GM19240 (cell line): ENCODE data around the gene USP44.
"Not testable (repeated sequence)": the region's sequence is repeated elsewhere in the genome, so short reads cannot be mapped to it uniquely, and the experiment has no call there.

Experiments
- DNase-seq: peaks from one replicate; pipeline ENCODE4 v3.0.0; 2011; ENCODE audit warnings: low spot score; ENCODE audit not compliant: insufficient read length

Gene USP44

GRCh38 chr12:95511977-95512376 is 39.3 kb downstream of the USP44 start:
- no peak for DNase-seq

- DNase-seq = no peak
Observed at GRCh38 chr12:95509300-95509699, 42.0 kb downstream of the USP44 start.

DNA sequence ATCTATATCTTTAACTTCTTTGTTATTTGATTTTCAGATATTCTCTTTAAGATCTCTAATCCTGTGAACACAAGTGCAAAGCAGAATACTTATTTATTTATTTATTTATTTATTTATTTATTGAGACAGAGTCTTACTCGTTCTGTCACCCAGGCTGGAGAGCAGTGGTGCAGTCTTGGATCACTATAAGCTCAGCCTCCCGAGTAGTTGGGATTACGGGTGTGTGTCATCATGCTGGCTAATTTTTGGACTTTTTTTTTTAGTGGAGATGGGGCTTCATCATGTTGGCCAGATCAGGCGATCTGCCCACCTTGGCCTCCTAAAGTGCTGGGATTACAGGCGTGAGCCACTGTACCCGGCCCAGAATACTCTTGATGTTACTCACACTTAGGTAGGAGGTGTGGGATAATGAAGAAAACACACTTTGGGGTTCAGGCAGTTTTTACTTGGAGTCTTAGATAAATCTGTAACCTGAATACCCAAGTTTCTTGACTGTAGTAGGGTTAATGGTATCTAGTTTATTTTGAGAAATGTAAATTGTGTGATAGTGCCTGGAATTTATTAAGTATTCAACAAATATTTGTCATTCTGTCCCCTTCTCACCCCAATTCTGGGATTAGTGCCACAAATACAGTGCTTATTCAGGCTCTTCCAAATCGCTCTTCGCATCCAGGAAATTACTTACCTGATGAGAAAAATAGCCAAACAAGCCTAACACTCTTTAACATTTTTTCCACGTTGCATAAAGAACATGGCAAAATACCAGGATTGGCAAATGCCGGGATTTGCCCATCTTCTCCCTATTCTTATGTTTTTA is 44.4 kb downstream of the USP44 start:
- no peak for DNase-seq

DNA sequence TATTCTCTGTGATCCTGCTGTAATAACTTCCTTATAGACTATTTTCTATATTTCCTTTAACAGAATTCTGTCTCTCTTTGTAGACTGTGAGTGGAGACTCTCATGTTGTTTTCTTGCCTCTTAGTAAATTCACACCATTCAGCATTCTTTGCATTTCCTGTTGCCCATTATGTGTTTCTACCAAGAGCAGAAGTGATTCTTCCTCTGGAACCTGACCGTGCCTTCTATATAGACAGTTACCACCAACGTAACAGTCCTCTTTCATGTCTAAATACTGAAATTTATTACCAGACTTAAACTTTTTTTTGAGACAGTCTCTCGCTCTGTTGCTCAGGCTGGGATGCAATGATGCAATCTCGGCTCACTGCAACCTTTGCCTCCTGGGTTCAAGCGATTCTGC is 46.2 kb downstream of the USP44 start:
- DNase-seq = no peak

DNA sequence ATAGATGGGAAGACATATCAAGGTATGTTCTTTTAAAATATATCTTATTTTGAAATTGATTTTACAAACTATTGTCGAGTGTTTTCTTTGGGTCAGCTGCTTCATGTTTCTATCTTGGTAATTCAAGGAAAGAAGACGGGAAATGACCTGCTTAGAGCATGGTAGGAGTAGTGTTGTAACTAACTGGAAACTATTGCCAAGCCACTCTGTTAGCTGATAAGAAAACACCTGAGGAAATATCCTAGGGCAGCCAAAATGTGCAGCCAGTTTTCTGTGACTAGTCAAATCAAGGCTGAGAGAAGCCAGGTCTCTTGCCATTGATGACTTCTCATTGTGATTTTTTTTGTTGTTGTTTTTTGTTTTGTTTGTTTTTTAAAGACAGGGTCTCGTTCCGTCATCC is 47.1 kb downstream of the USP44 start:
- DNase-seq = no peak

DNA sequence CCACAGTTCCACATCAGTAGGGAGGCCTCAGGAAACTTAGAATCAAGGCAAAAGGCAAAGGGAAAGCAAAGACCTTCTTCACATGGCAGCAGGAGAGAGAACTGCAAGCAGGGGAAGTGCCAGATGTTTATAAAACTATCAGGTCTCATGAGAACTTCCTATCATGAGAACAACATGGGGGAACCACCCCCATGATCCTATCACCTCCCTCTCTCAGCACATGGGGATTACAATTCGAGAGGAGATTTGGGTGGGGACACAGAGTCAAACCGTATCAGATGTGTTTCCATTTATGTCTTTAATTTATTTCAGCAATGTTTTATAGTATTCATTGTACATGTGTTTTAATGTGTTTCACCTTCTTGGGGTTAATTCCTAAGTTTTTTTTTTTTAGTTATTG is 51.5 kb downstream of the USP44 start:
- no peak for DNase-seq

- DNase-seq = no peak
Observed at GRCh38 chr12:95498968-95499367, 52.3 kb downstream of the USP44 start.

- no peak for DNase-seq
Observed at GRCh38 chr12:95497031-95497430, 54.2 kb downstream of the USP44 start.

DNA sequence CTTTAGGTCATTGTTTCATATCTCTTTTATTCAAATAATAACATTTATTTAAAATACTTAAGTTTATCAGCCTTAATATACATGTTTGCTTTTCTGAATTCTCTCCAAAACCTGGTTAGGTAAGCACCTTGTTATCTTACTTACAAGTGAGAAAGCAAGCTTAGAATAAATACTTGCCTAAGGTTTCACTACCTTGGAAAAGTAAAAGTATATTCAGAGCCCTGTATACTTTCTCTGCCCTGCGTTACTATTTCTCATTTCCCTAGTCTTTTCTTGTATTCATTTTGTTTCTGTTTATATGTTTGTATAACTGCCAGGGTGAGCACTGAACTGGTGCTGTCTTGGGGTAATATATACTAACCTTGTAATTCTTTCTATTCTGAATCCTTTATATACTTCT is 55.8 kb downstream of the USP44 start:
- no peak for DNase-seq

GRCh38 chr12:95494888-95495287 is 56.4 kb downstream of the USP44 start:
- DNase-seq = no peak

DNA sequence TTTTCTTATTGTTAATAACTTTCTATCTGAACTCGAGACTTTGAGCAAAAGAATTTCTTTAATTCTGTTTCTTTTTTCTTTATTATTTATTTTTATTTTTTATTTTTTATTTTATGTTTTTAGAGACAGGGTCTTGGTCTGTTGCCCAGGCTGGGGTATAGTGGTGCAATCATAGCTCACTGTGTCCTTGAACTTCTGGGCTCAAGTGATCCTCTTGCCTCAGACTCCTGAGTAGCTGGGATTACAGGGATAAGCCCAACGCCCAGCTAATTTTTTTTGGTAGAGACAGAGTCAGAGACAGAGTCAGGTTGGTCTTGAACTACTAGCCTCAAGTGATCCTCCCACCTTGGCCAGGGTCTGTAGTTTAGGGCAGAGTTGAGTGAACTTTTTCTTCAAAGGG is 58.8 kb downstream of the USP44 start:
- DNase-seq = no peak

DNA sequence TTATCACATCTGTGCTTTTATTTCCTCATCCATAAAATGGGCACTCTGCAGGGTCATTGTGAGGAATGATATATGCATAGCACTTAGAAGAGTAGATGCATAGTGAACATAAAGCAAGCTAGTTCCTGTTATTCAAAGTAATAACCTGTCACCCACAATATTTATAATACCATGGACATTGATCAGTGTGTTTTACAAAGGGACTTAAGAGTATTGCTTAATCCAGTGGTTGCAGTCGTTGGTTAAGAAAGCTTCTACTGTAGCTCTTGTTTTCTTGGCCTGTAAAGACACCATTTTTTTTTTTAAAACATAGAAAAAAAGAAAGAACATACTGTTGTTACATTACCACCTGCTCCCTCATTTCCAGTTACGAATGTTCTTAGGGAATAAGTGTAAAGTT is 64.3 kb downstream of the USP44 start:
- no peak for DNase-seq

- DNase-seq = no peak
Observed at GRCh38 chr12:95484524-95484923, 66.8 kb downstream of the USP44 start.

DNA sequence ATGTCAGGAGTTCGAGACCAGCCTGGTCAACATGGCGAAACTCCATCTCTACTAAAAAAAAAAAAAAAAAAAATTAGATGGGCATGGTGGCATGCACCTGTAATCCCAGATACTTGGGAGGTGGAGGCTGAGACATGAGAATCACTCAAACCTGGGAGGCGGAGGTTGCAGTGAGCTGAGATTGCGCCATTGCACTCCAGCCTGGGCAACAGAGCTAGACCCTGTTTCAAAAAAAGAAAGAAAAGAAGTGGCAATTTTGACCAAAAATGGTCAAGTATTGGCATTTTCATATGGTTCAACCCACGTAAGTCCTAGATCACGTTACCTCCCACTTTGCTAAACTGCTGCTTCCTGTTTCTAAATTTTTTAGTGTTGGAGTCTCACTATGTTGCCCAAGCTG is 68.7 kb downstream of the USP44 start:
- not testable (repeated sequence) for DNase-seq

- DNase-seq = no peak
Observed at GRCh38 chr12:95481888-95482287, 69.4 kb downstream of the USP44 start.

GRCh38 chr12:95481072-95481471 is 70.2 kb downstream of the USP44 start:
- DNase-seq = no peak

GRCh38 chr12:95480230-95480629 is 71.0 kb downstream of the USP44 start:
- DNase-seq = no peak

GRCh38 chr12:95474660-95474958 is 76.7 kb downstream of the USP44 start:
- DNase-seq = no peak

DNA sequence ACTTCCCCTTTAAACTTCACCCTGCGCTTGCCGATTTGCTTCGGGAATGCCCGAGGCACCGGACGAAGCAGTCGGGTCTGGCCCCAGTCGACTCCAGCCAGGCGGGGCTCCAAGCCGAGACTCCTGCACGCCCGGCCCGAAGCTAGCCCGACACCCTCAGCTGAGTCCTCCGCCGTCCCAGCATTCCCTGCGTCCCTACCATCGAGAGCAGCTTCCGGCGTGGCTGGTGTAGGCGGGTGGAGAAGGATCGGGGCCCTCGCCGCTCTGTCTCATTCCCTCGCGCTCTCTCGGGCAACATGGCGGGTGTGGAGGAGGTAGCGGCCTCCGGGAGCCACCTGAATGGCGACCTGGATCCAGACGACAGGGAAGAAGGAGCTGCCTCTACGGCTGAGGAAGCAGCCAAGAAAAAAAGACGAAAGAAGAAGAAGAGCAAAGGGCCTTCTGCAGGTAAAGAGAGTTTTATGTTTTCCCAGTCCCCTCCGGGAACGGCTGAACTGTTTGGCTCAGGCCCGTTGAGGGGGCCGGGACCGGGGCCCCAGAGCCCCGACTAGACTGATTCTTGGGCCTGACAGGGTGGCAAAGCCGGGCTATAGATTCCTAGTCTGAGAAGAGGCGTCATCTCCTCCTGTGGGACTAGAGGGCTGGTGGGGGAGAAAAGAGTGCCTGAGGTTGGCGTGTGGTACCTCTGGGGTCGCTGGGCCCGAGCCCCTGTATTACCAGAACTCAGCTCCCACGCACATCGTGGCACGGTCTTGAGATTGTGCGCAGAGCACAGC is 77.2 kb downstream of the USP44 start, which contains the start of gene METAP2:
TSS of gene METAP2 (plus strand) at position 269 of the 776 bp plus-strand sequence. CDS start at position 297, 28 bp downstream.
- DNase-seq = peak; percentile 89

- no peak for DNase-seq
Observed at GRCh38 chr12:95473231-95473883, 77.9 kb downstream of the USP44 start.

GRCh38 chr12:95470300-95470699 is 81.0 kb downstream of the USP44 start:
- DNase-seq = no peak
